ENCODE results near the gene STEAP1B.

- no peak for TF ChIP-seq EZH2 (IDR thresholded peaks at IDR 0.05)
- no peak for TF ChIP-seq POLR2AphosphoS5 (IDR thresholded peaks at IDR 0.05; ENCODE audit: borderline replicate concordance, low read depth, low read length)
- TF ChIP-seq FOXP2 (optimal IDR thresholded peaks at IDR 0.05; ENCODE audit: control extremely low read depth, extremely low read length, insufficient read depth), result no peak
Measured at GRCh38 chr7:22373388-22373787, 126.6 kb downstream of the STEAP1B start.
